ENCODE results near the gene CCL4L2.
"Not testable (repeated sequence)": the region's sequence is repeated elsewhere in the genome, so short reads cannot be mapped to it uniquely, and the experiment has no call there.

CCL4L2 gene

GRCh38 chr17:36198831-36199465 lies 11.9 kb upstream of the CCL4L2 start:
- H3K9ac ChIP-seq (ENCODE audit: low read length), result no peak overlapping the region
- no peaks in the 10 kb centered on the region for H3K36me3 ChIP-seq (ENCODE audit: insufficient read depth, low read length)
- peaks cover 0 to 7% of the 10 kb centered on the region in 2 donors for H3K27me3 ChIP-seq (ENCODE audit: control insufficient read depth in 1 of 2, insufficient read depth in 2 of 2, low read length in 2 of 2)
- no peak overlapping the region for H3K27ac ChIP-seq (ENCODE audit: low read depth, low read length)
- no peaks in the 10 kb centered on the region for H3K9me3 ChIP-seq (ENCODE audit: low read length)
- H3K4me1 ChIP-seq (ENCODE audit: insufficient read depth, low read length), result no peaks in the 10 kb centered on the region
- no peak overlapping the region for H3K4me3 ChIP-seq (ENCODE audit: low read depth in 1 of 2, low read length in 2 of 2)

DNA sequence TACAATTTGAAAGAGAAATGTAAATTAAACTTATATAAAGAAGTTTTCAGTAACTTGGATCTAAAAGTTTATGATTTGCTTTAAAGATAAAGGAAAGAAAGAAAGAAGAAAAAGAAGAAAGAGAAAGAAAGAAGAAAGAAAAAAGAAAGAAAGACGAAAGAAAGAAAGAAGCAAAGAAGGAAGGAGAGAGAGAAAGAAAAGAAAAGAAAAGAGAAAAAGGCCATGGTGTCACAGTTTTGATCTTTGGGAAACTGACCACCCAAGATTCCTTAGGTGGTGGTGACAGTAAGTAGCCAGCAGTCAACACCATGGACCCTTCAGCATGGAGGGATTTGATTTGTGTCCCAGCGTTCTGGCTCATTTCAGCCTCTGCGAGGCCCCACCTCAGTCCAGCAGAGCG lies 9.8 kb upstream of the CCL4L2 start:
- not testable (repeated sequence) for H3K9ac ChIP-seq (ENCODE audit: low read length); H3K27me3 ChIP-seq (ENCODE audit: control insufficient read depth in 1 of 2, insufficient read depth in 2 of 2, low read length in 2 of 2); H3K4me3 ChIP-seq (ENCODE audit: low read depth in 1 of 2, low read length in 2 of 2); H3K4me1 ChIP-seq (ENCODE audit: insufficient read depth, low read length); H3K27ac ChIP-seq (ENCODE audit: low read depth, low read length); H3K9me3 ChIP-seq (ENCODE audit: low read length); H3K36me3 ChIP-seq (ENCODE audit: insufficient read depth, low read length)

DNA sequence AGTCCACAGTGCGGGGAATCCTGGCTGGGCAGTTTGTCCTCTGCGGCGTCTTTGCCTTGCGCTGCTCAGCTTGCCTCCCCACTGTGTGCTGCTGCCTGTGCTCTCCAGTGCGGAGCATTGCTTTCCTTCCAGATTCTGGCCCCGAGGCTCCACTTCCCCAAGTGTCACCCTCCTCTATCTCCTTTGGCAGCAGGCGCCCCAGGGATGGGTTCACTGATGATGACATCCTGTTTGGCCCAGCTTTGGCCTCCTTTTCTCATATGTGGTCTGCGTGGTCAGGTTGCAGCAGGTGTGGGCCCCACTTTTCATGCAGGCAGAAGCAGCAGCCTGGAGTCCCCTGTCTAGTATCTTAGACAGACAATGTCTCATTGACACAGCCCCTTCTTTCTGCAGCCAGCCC lies 9.4 kb upstream of the CCL4L2 start:
- H3K9me3 ChIP-seq (ENCODE audit: low read length); H3K27ac ChIP-seq (ENCODE audit: low read depth, low read length); H3K4me1 ChIP-seq (ENCODE audit: insufficient read depth, low read length); H3K9ac ChIP-seq (ENCODE audit: low read length); H3K27me3 ChIP-seq (ENCODE audit: control insufficient read depth in 1 of 2, insufficient read depth in 2 of 2, low read length in 2 of 2); H3K4me3 ChIP-seq (ENCODE audit: low read depth in 1 of 2, low read length in 2 of 2); H3K36me3 ChIP-seq (ENCODE audit: insufficient read depth, low read length): not testable (repeated sequence)

GRCh38 chr17:36203335-36203734 lies 7.5 kb upstream of the CCL4L2 start:
- H3K4me1 ChIP-seq (ENCODE audit: insufficient read depth, low read length), result no peaks in the 10 kb centered on the region
- no peak overlapping the region for H3K9ac ChIP-seq (ENCODE audit: low read length)
- H3K27ac ChIP-seq (ENCODE audit: low read depth, low read length), result no peak overlapping the region
- no peak overlapping the region for H3K4me3 ChIP-seq (ENCODE audit: low read depth in 1 of 2, low read length in 2 of 2)
- H3K36me3 ChIP-seq (ENCODE audit: insufficient read depth, low read length), result no peaks in the 10 kb centered on the region
- H3K27me3 ChIP-seq (ENCODE audit: control insufficient read depth in 1 of 2, insufficient read depth in 2 of 2, low read length in 2 of 2), result no peaks in the 10 kb centered on the region
- H3K9me3 ChIP-seq (ENCODE audit: low read length), result no peaks in the 10 kb centered on the region

- Histone ChIP-seq H3K9ac (ENCODE audit: low read length) (no peak overlapping the region), H3K9me3 (ENCODE audit: low read length) (no peaks in the 10 kb centered on the region), H3K4me3 (ENCODE audit: low read depth in 1 of 2, low read length in 2 of 2) (no peak overlapping the region), H3K36me3 (ENCODE audit: insufficient read depth, low read length) (no peaks in the 10 kb centered on the region), H3K27me3 (ENCODE audit: control insufficient read depth in 1 of 2, insufficient read depth in 2 of 2, low read length in 2 of 2) (no peaks in the 10 kb centered on the region), H3K27ac (ENCODE audit: low read depth, low read length) (no peak overlapping the region), H3K4me1 (ENCODE audit: insufficient read depth, low read length) (no peaks in the 10 kb centered on the region)
Measured at GRCh38 chr17:36204724-36205500, 6.0 kb upstream of the CCL4L2 start.

DNA sequence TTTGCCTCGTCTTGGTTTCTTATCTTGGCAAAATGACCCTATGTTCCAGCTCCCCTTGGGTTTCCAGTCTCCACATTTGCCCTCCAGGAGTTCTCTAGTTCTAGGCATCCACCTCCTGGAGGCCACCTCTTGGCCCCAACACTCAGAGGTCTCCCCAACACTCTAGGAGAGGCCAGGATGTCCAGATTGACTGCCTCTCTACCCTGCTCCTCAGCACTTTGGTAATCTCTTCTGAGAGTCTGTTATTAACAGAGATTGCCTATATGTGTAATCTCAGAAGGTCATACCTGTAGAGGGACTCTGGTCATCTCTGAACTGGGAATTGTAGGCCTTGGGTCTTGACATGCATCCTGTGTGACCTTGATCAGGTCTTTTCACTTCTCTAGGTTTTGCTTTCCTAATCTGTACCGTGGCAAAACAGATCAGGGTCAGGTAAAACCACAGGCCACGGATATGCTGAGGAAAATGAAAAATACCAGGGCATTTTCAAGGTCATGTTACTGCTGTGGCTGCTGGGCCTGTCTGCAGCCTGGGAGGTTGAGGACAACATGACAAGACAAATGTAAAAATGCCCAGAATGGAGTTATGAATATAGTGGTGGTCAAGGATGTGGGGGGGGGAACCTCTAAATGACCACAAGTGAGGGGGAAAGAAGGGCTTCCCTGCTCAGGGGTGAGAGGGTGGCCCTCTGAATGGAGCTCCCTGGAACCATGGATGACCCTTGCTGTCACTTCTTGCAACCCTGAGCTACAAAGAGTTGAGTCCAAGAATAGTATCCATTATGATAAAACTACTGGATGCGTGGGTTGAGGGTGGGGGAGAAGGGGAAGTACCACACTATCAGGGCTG lies 5.0 kb upstream of the CCL4L2 start:
- H3K4me1 ChIP-seq (ENCODE audit: insufficient read depth, low read length), result no peaks in the 10 kb centered on the region
- no peak overlapping the region for H3K27ac ChIP-seq (ENCODE audit: low read depth, low read length)
- H3K9me3 ChIP-seq (ENCODE audit: low read length), result no peaks in the 10 kb centered on the region

GRCh38 chr17:36206486-36206821 lies 4.4 kb upstream of the CCL4L2 start:
- not testable (repeated sequence) for H3K27ac ChIP-seq (ENCODE audit: low read depth, low read length); H3K9me3 ChIP-seq (ENCODE audit: low read length); H3K27me3 ChIP-seq (ENCODE audit: control insufficient read depth in 1 of 2, insufficient read depth in 2 of 2, low read length in 2 of 2); H3K9ac ChIP-seq (ENCODE audit: low read length); H3K4me3 ChIP-seq (ENCODE audit: low read depth in 1 of 2, low read length in 2 of 2); H3K36me3 ChIP-seq (ENCODE audit: insufficient read depth, low read length); H3K4me1 ChIP-seq (ENCODE audit: insufficient read depth, low read length)

More for the DNA sequence above, 5.0 kb upstream of the CCL4L2 start:
- H3K36me3 ChIP-seq (ENCODE audit: insufficient read depth, low read length), result no peaks in the 10 kb centered on the region
- H3K9ac ChIP-seq (ENCODE audit: low read length), result no peak overlapping the region
- no peaks in the 10 kb centered on the region for H3K27me3 ChIP-seq (ENCODE audit: control insufficient read depth in 1 of 2, insufficient read depth in 2 of 2, low read length in 2 of 2)
- no peak overlapping the region for H3K4me3 ChIP-seq (ENCODE audit: low read depth in 1 of 2, low read length in 2 of 2)

DNA sequence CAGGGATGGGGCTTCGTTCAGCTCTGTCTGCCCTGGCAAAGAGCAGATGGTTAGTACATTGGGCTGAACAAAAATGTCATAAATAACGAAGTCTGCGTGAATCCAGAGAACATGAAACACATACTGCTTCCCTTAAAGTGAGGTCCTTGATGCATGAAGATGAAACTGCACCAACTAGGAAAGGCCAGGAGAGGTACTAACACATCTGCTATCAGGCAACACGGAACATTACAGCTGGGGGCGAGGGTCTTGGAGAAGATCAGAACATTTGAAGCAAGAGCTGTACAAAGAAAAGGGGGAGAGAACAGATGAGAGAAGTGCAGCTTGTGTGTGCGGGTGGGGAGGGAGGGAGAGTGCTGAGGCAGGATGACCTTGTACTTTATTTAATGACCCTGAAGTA lies 3.5 kb upstream of the CCL4L2 start:
- not testable (repeated sequence) for H3K27ac ChIP-seq (ENCODE audit: low read depth, low read length); H3K4me1 ChIP-seq (ENCODE audit: insufficient read depth, low read length); H3K4me3 ChIP-seq (ENCODE audit: low read depth in 1 of 2, low read length in 2 of 2); H3K36me3 ChIP-seq (ENCODE audit: insufficient read depth, low read length); H3K9me3 ChIP-seq (ENCODE audit: low read length); H3K9ac ChIP-seq (ENCODE audit: low read length); H3K27me3 ChIP-seq (ENCODE audit: control insufficient read depth in 1 of 2, insufficient read depth in 2 of 2, low read length in 2 of 2)

- no peak overlapping the region for H3K27ac ChIP-seq (ENCODE audit: low read depth, low read length)
- H3K4me1 ChIP-seq (ENCODE audit: insufficient read depth, low read length), result no peaks in the 10 kb centered on the region
- H3K36me3 ChIP-seq (ENCODE audit: insufficient read depth, low read length), result no peaks in the 10 kb centered on the region
- H3K9me3 ChIP-seq (ENCODE audit: low read length), result no peaks in the 10 kb centered on the region
- H3K4me3 ChIP-seq (ENCODE audit: low read depth in 1 of 2, low read length in 2 of 2), result no peak overlapping the region
- no peaks in the 10 kb centered on the region for H3K27me3 ChIP-seq (ENCODE audit: control insufficient read depth in 1 of 2, insufficient read depth in 2 of 2, low read length in 2 of 2)
- H3K9ac ChIP-seq (ENCODE audit: low read length), result no peak overlapping the region
Measured at GRCh38 chr17:36209575-36209974, 1.3 kb upstream of the CCL4L2 start.

- not testable (repeated sequence) for H3K27me3 ChIP-seq (ENCODE audit: control insufficient read depth in 1 of 2, insufficient read depth in 2 of 2, low read length in 2 of 2); H3K9ac ChIP-seq (ENCODE audit: low read length); H3K9me3 ChIP-seq (ENCODE audit: low read length); H3K4me3 ChIP-seq (ENCODE audit: low read depth in 1 of 2, low read length in 2 of 2); H3K4me1 ChIP-seq (ENCODE audit: insufficient read depth, low read length); H3K36me3 ChIP-seq (ENCODE audit: insufficient read depth, low read length); H3K27ac ChIP-seq (ENCODE audit: low read depth, low read length)
Measured at GRCh38 chr17:36211484-36212271, 815 bp downstream of the CCL4L2 start.

- Histone ChIP-seq H3K27ac (ENCODE audit: low read depth, low read length) (no peak overlapping the region), H3K27me3 (ENCODE audit: control insufficient read depth in 1 of 2, insufficient read depth in 2 of 2, low read length in 2 of 2) (no peaks in the 10 kb centered on the region), H3K9me3 (ENCODE audit: low read length) (no peaks in the 10 kb centered on the region), H3K36me3 (ENCODE audit: insufficient read depth, low read length) (no peaks in the 10 kb centered on the region), H3K9ac (ENCODE audit: low read length) (no peak overlapping the region), H3K4me3 (ENCODE audit: low read depth in 1 of 2, low read length in 2 of 2) (no peak overlapping the region), H3K4me1 (ENCODE audit: insufficient read depth, low read length) (no peaks in the 10 kb centered on the region)
Measured at GRCh38 chr17:36212272-36212605, 1.4 kb downstream of the CCL4L2 start.

Measured in muscle layer of colon (tissue), 2 donors.